H9 (cell line): ENCODE measurements around the gene THOC7. TPM values are rescaled to one million over a fixed set of nuclear protein-coding genes. Genes with fewer than 3 reads are reported as not detected.

Experiments used
- DNase-seq: peaks from one replicate; pipeline ENCODE4 v3.0.0-alpha.2; 2017
- H2AFZ ChIP-seq: one replicate; pipeline ENCODE4 v1.6.1; 2013; ENCODE audit warnings: mild to moderate bottlenecking, low read length, control low read depth, moderate library complexity
- H2AK5ac ChIP-seq: 2 replicates; pipeline ENCODE4 v1.6.1; 2013; ENCODE audit warnings: low read length, control low read depth, mixed read lengths; ENCODE audit not compliant: insufficient read length
- H2BK120ac ChIP-seq: one replicate; pipeline ENCODE4 v1.6.1; 2013; ENCODE audit warnings: low read depth, mild to moderate bottlenecking, low read length, control low read depth, inconsistent platforms; ENCODE audit not compliant: poor library complexity, severe bottlenecking
- H2BK12ac ChIP-seq: 2 replicates; pipeline ENCODE4 v1.6.1; 2013; ENCODE audit warnings: low read length, control low read depth, mixed read lengths, low read depth; ENCODE audit not compliant: insufficient read length
- H2BK15ac ChIP-seq: 2 replicates; pipeline ENCODE4 v1.6.1; 2013; ENCODE audit warnings: low read depth, low read length, control low read depth
- H2BK20ac ChIP-seq: one replicate; pipeline ENCODE4 v1.6.1; 2013; ENCODE audit warnings: low read depth, mild to moderate bottlenecking, low read length, control low read depth, inconsistent platforms; ENCODE audit not compliant: poor library complexity, severe bottlenecking
- H2BK5ac ChIP-seq: 2 replicates; pipeline ENCODE4 v1.6.1; 2013; ENCODE audit warnings: low read length, control low read depth, mixed read lengths; ENCODE audit not compliant: insufficient read length
- H3K14ac ChIP-seq: 2 replicates; pipeline ENCODE4 v1.6.1; 2013; ENCODE audit warnings: low read length, control low read depth; ENCODE audit not compliant: insufficient read depth
- H3K18ac ChIP-seq: 2 replicates; pipeline ENCODE4 v1.6.1; 2013; ENCODE audit warnings: low read depth, mild to moderate bottlenecking, mixed read lengths, low read length, control low read depth; ENCODE audit not compliant: insufficient read length
- H3K23ac ChIP-seq: 2 replicates; pipeline ENCODE4 v1.6.1; 2013; ENCODE audit warnings: low read length, control low read depth, mixed read lengths, low read depth; ENCODE audit not compliant: insufficient read length
- H3K23me2 ChIP-seq: 2 replicates; pipeline ENCODE4 v1.6.1; 2013; ENCODE audit warnings: low read depth, mild to moderate bottlenecking, mixed read lengths, low read length, control low read depth; ENCODE audit not compliant: insufficient read length, poor library complexity, severe bottlenecking
- H3K27ac ChIP-seq: 2 replicates; pipeline ENCODE4 v1.5.1; 2013; ENCODE audit warnings: low read length, control low read depth, mixed read lengths, low read depth; ENCODE audit not compliant: insufficient read length
- H3K27me3 ChIP-seq: 2 replicates; pipeline ENCODE4 v1.6.1; 2013; ENCODE audit warnings: low read length, control low read depth, inconsistent platforms; ENCODE audit not compliant: insufficient read depth
- H3K4ac ChIP-seq: 2 replicates; pipeline ENCODE4 v1.6.1; 2013; ENCODE audit warnings: low read depth, mild to moderate bottlenecking, control low read depth, inconsistent platforms, low read length, moderate library complexity
- H3K4me1 ChIP-seq: 2 replicates; pipeline ENCODE4 v1.6.1; 2013; ENCODE audit warnings: low read length, control low read depth, inconsistent platforms; ENCODE audit not compliant: insufficient read depth
- H3K4me2 ChIP-seq: 2 replicates; pipeline ENCODE4 v1.6.1; 2013; ENCODE audit warnings: low read length, control low read depth, mixed read lengths; ENCODE audit not compliant: insufficient read length, insufficient read depth
- H3K56ac ChIP-seq: 2 replicates; pipeline ENCODE4 v1.6.1; 2013; ENCODE audit warnings: low read depth, mild to moderate bottlenecking, mixed read lengths, low read length, control low read depth; ENCODE audit not compliant: insufficient read length
- H3K79me1 ChIP-seq: 2 replicates; pipeline ENCODE4 v1.6.1; 2013; ENCODE audit warnings: low read depth, mild to moderate bottlenecking, moderate library complexity, low read length, control low read depth, inconsistent platforms; ENCODE audit not compliant: insufficient read depth, poor library complexity, severe bottlenecking
- H3K79me2 ChIP-seq: 2 replicates; pipeline ENCODE4 v1.6.1; 2013; ENCODE audit warnings: low read length, control low read depth, inconsistent platforms; ENCODE audit not compliant: insufficient read depth
- H3K9ac ChIP-seq: 2 replicates; pipeline ENCODE4 v1.6.1; 2013; ENCODE audit warnings: low read length, control low read depth, mixed read lengths; ENCODE audit not compliant: insufficient read length; ENCODE audit errors: extremely low read depth
- H3K9me3 ChIP-seq: one replicate; pipeline ENCODE4 v1.6.1; 2013; ENCODE audit warnings: low read depth, low read length, inconsistent platforms; ENCODE audit not compliant: control insufficient read depth
- H3T11ph ChIP-seq: one replicate; pipeline ENCODE4 v1.6.1; 2013; ENCODE audit warnings: mild to moderate bottlenecking, low read length, control low read depth, inconsistent platforms
- H4K20me1 ChIP-seq: one replicate; pipeline ENCODE4 v1.6.1; 2013; ENCODE audit not compliant: control insufficient read depth, insufficient read length, insufficient read depth
- H4K5ac ChIP-seq: 2 replicates; pipeline ENCODE4 v1.6.1; 2013; ENCODE audit warnings: low read depth, mild to moderate bottlenecking, mixed read lengths, low read length, control low read depth; ENCODE audit not compliant: insufficient read length
- H4K8ac ChIP-seq: replicated peaks from 2 replicates; pipeline ENCODE4 v1.6.1; 2013; ENCODE audit warnings: low read length, control low read depth, mixed read lengths, low read depth; ENCODE audit not compliant: insufficient read length
- H4K91ac ChIP-seq: 2 replicates; pipeline ENCODE4 v1.6.1; 2013; ENCODE audit warnings: low read depth, mild to moderate bottlenecking, moderate library complexity, mixed read lengths, low read length, control low read depth; ENCODE audit not compliant: insufficient read length
- H3K27ac Mint-ChIP-seq, 3 experiments: 2 replicates in 2 of 3; 3 replicates in 1 of 3; pipeline ENCODE4 v1.8.0; 2020 to 2021; ENCODE audit warnings: mixed read lengths in 3 of 3, mild to moderate bottlenecking in 1 of 3, moderate library complexity in 1 of 3
- H3K27me3 Mint-ChIP-seq: 2 replicates; pipeline ENCODE4 v1.8.0; 2021; ENCODE audit warnings: low read depth, mild to moderate bottlenecking, moderate library complexity, mixed read lengths
- H3K36me3 Mint-ChIP-seq, 3 experiments: 2 replicates in 2 of 3; 3 replicates in 1 of 3; pipeline ENCODE4 v1.8.0; 2020 to 2021; ENCODE audit warnings: low read depth in 3 of 3, mixed read lengths in 3 of 3; ENCODE audit not compliant: insufficient read depth in 1 of 3
- H3K4me1 Mint-ChIP-seq, 2 experiments: 2 replicates each; pipeline ENCODE4 v1.8.0; 2020; ENCODE audit warnings: mixed read lengths in 2 of 2
- H3K4me3 Mint-ChIP-seq, 2 experiments: 2 replicates in 1 of 2; 3 replicates in 1 of 2; pipeline ENCODE4 v1.8.0; 2020 to 2021; ENCODE audit warnings: mild to moderate bottlenecking in 2 of 2, mixed read lengths in 2 of 2, moderate library complexity in 1 of 2
- H3K9me3 Mint-ChIP-seq, 2 experiments: 2 replicates in 1 of 2; 3 replicates in 1 of 2; pipeline ENCODE4 v1.8.0; 2020; ENCODE audit warnings: mild to moderate bottlenecking in 2 of 2, mixed read lengths in 2 of 2, moderate library complexity in 1 of 2
- WGBS: extraction: QIAGEN DNeasy Blood & Tissue Kit; methylation state at CpG from one replicate; pipeline ENCODE4 v1.1.7; 2013; ENCODE audit warnings: missing lambda C conversion rate, low lambda C conversion rate, mixed read lengths; ENCODE audit not compliant: insufficient read length; ENCODE audit errors: extremely low coverage; 5-methylcytosine and 5-hydroxymethylcytosine counted together
- total RNA-seq: library from RNA; stranded (reverse); gene quantifications from 2 replicates; pipeline ENCODE4 v1.2.1, GENCODE V29; 2021
- TF ChIP-seq, protein P1 (sequence below): fragments of 200-600 bp; sonication (generic); conservative IDR thresholded peaks from 3 replicates; pipeline ENCODE4 v1.8.0; 2021; ENCODE audit warnings: antibody characterized with exemption, mild to moderate bottlenecking

Gene THOC7
- total RNA-seq, 1 experiment from 2014 or later, result 63.3 TPM

GRCh38 chr3:63814237-63814636 lies 49.4 kb downstream of the THOC7 start:
- no peak overlapping the region for H2AFZ ChIP-seq
- TF ChIP-seq, protein P1, sequence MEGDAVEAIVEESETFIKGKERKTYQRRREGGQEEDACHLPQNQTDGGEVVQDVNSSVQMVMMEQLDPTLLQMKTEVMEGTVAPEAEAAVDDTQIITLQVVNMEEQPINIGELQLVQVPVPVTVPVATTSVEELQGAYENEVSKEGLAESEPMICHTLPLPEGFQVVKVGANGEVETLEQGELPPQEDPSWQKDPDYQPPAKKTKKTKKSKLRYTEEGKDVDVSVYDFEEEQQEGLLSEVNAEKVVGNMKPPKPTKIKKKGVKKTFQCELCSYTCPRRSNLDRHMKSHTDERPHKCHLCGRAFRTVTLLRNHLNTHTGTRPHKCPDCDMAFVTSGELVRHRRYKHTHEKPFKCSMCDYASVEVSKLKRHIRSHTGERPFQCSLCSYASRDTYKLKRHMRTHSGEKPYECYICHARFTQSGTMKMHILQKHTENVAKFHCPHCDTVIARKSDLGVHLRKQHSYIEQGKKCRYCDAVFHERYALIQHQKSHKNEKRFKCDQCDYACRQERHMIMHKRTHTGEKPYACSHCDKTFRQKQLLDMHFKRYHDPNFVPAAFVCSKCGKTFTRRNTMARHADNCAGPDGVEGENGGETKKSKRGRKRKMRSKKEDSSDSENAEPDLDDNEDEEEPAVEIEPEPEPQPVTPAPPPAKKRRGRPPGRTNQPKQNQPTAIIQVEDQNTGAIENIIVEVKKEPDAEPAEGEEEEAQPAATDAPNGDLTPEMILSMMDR, result no peak
- no peak for DNase-seq
- H3K36me3 Mint-ChIP-seq, result no peaks in the 10 kb centered on the region
- H3K9me3 Mint-ChIP-seq, result no peaks in the 10 kb centered on the region
- H3K79me1 ChIP-seq, result no peaks in the 10 kb centered on the region
- H3K56ac ChIP-seq, result no peak overlapping the region
- H3K23ac ChIP-seq, result no peak overlapping the region
- no peak overlapping the region for H3T11ph ChIP-seq
- H3K18ac ChIP-seq, result no peak overlapping the region
- no peak overlapping the region for H4K8ac ChIP-seq
- H3K9me3 ChIP-seq, result no peaks in the 10 kb centered on the region
- H2BK20ac ChIP-seq, result no peak overlapping the region
- 0 out of 2 replicates have a peak, but pooled peaks cover 3% of the 10 kb centered on the region for H3K4me1 ChIP-seq
- no peaks in the 10 kb centered on the region for H4K20me1 ChIP-seq
- no peak overlapping the region for H2BK120ac ChIP-seq
- H3K4me1 Mint-ChIP-seq, result peaks cover 15 to 25% of the 10 kb centered on the region in 2 experiments
- H4K5ac ChIP-seq, result no peak overlapping the region
- no peak overlapping the region for H3K4me3 Mint-ChIP-seq
- H2BK15ac ChIP-seq, result no peak overlapping the region
- H3K27me3 ChIP-seq, result no peaks in the 10 kb centered on the region
- H3K4ac ChIP-seq, result no peak overlapping the region
- no peaks in the 10 kb centered on the region for H3K79me2 ChIP-seq
- no peak overlapping the region for H2AK5ac ChIP-seq
- H3K14ac ChIP-seq, result no peak overlapping the region
- H3K9ac ChIP-seq, result no peak overlapping the region
- H3K23me2 ChIP-seq, result no peaks in the 10 kb centered on the region
- H3K4me2 ChIP-seq, result no peak overlapping the region
- no peak overlapping the region for H3K27ac ChIP-seq
- no peak overlapping the region for H4K91ac ChIP-seq
- WGBS, result no CpG with 5 or more reads among the region's 3 CpGs
- H2BK12ac ChIP-seq, result no peak overlapping the region
- H3K27me3 Mint-ChIP-seq, result no peaks in the 10 kb centered on the region
- H3K27ac Mint-ChIP-seq, result 0 out of 7 replicates have a peak overlapping the region, but pooled peaks of 1 of the 3 experiments have one; percentile 10
- no peak overlapping the region for H2BK5ac ChIP-seq
